Neural cell (in vitro differentiated cells): ENCODE measurements around the gene TATDN2. TPM values are rescaled to one million over a fixed set of nuclear protein-coding genes. Genes with fewer than 3 reads are reported as not detected.

Source experiments
- H2AFZ ChIP-seq: fragments of 200-600, 300-800 bp; sonication (generic), shearing (Covaris generic); 2 replicates; pipeline ENCODE4 v1.6.0; 2014; ENCODE audit warnings: low read depth, mild to moderate bottlenecking, antibody characterized with exemption, low read length, moderate library complexity
- H3F3A ChIP-seq: fragments of 200-600 bp; shearing (Covaris generic); 2 replicates; pipeline ENCODE4 v1.6.1; 2016; ENCODE audit warnings: mild to moderate bottlenecking, moderate library complexity, mixed read lengths, antibody characterized with exemption, low read length; ENCODE audit not compliant: insufficient read depth, poor library complexity, severe bottlenecking
- H3K27ac ChIP-seq: fragments of 200-600, 300-800 bp; sonication (generic), shearing (Covaris generic); 2 replicates; pipeline ENCODE4 v1.5.1; 2014; ENCODE audit warnings: mild to moderate bottlenecking, low read length, moderate library complexity
- H3K27me3 ChIP-seq: fragments of 300-800, 200-600 bp; sonication (generic), shearing (Covaris generic); 2 replicates; pipeline ENCODE4 v1.6.0; 2014; ENCODE audit warnings: mild to moderate bottlenecking, low read depth, low read length, moderate library complexity; ENCODE audit not compliant: insufficient read depth
- H3K36me3 ChIP-seq: fragments of 300-800, 200-600 bp; sonication (generic), shearing (Covaris generic); 2 replicates; pipeline ENCODE4 v1.5.1; 2014; ENCODE audit warnings: mild to moderate bottlenecking, antibody characterized with exemption, low read length, moderate library complexity; ENCODE audit not compliant: insufficient read depth
- H3K4me2 ChIP-seq: fragments of 300-800, 200-600 bp; sonication (generic), shearing (Covaris generic); 2 replicates; pipeline ENCODE4 v1.6.0; 2014; ENCODE audit warnings: mild to moderate bottlenecking, low read length
- H3K4me3 ChIP-seq: fragments of 300-800, 200-600 bp; sonication (generic), shearing (Covaris generic); 2 replicates; pipeline ENCODE4 v1.5.1; 2014; ENCODE audit warnings: mild to moderate bottlenecking, low read length, moderate library complexity
- H3K79me2 ChIP-seq: fragments of 200-600 bp; shearing (Covaris generic); replicated peaks from 2 replicates; pipeline ENCODE4 v1.6.0; 2014; ENCODE audit warnings: mild to moderate bottlenecking, low read length, moderate library complexity; ENCODE audit not compliant: insufficient read depth
- H3K9ac ChIP-seq: fragments of 300-800, 200-600 bp; sonication (generic), shearing (Covaris generic); 2 replicates; pipeline ENCODE4 v1.6.1; 2016; ENCODE audit warnings: mild to moderate bottlenecking, low read length, mixed read lengths
- H3K9me2 ChIP-seq: fragments of 200-600 bp; shearing (Covaris generic); 2 replicates; pipeline ENCODE4 v1.6.1; 2016; ENCODE audit warnings: mild to moderate bottlenecking, low read length, mixed read lengths; ENCODE audit not compliant: insufficient read depth
- H3K9me3 ChIP-seq: fragments of 200-600, 300-800 bp; sonication (generic), shearing (Covaris generic); 2 replicates; pipeline ENCODE4 v1.6.1; 2016; ENCODE audit warnings: mild to moderate bottlenecking, mixed run types, low read length, moderate library complexity, mixed read lengths
- H4K20me1 ChIP-seq: fragments of 200-600 bp; shearing (Covaris generic); 2 replicates; pipeline ENCODE4 v1.6.1; 2016; ENCODE audit warnings: mild to moderate bottlenecking, mixed run types; ENCODE audit not compliant: insufficient read depth
- EP300 ChIP-seq: fragments of 450-650 bp; conservative IDR thresholded peaks from 2 replicates; pipeline ENCODE4 v1.6.1; 2014; ENCODE audit warnings: antibody characterized with exemption, mild to moderate bottlenecking, moderate library complexity; ENCODE audit not compliant: poor library complexity, severe bottlenecking
- EZH2 ChIP-seq: fragments of 200-600, 300-800 bp; shearing (Covaris generic), sonication (generic); IDR thresholded peaks from 2 replicates; pipeline ENCODE4 v1.6.1; 2014; ENCODE audit warnings: antibody characterized with exemption, low read length, borderline replicate concordance, mild to moderate bottlenecking; ENCODE audit not compliant: insufficient read depth, poor library complexity, severe bottlenecking
- MXI1 ChIP-seq: fragments of 450-650 bp; conservative IDR thresholded peaks from 2 replicates; pipeline ENCODE4 v1.6.1; 2014; ENCODE audit warnings: antibody characterized with exemption, mild to moderate bottlenecking; ENCODE audit not compliant: poor library complexity, severe bottlenecking
- POLR2AphosphoS5 ChIP-seq: IDR thresholded peaks from 2 replicates; pipeline ENCODE4 v1.6.1; 2012
- RAD21 ChIP-seq: fragments of 450-650 bp; conservative IDR thresholded peaks from 2 replicates; pipeline ENCODE4 v1.6.1; 2014; ENCODE audit warnings: antibody characterized with exemption, mild to moderate bottlenecking, moderate library complexity
- TAF1 ChIP-seq: IDR thresholded peaks from 2 replicates; pipeline ENCODE4 v1.6.1; 2012; ENCODE audit warnings: low read depth
- polyA plus RNA-seq: library from polyadenylated mRNA; depleted of rRNA; stranded (reverse); fragments of >200 nt; gene quantifications from 2 replicates; pipeline ENCODE4 v1.2.3, GENCODE V29; 2014
- TF ChIP-seq, protein P1 (sequence below): fragments of 450-650 bp; IDR thresholded peaks from 2 replicates; pipeline ENCODE4 v1.5.1; 2014; ENCODE audit warnings: antibody characterized with exemption, mild to moderate bottlenecking, moderate library complexity; ENCODE audit not compliant: poor library complexity, severe bottlenecking
- TF ChIP-seq, protein P2 (sequence below): IDR thresholded peaks from 2 replicates; pipeline ENCODE4 v1.6.1; 2012; ENCODE audit warnings: borderline replicate concordance

Gene TATDN2
- polyA plus RNA-seq, 1 donor from 2014 or later: 22.1 TPM

DNA sequence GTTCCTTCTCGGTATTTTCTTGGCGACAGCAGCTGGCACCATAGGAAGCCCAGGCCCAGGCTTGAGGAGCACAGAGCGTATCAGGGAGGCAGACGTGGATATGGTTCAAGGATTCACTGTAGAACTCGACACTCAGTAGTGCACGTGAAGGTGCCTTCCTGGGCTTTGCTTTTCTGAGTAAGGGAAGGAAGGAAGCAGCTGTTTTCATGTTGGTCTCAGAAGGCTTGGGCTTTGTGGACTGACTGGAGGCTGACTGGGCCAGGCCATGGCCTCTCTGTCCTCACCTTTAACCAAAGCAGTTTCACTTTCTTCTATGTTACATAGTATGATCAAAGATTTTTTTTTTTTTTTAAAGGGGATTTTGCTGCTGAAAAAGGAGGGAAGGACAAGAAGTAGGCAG, 51.4 kb downstream of the TATDN2 start:
- no peaks in the 10 kb centered on the region for H3F3A ChIP-seq
- no peak overlapping the region for H3K4me3 ChIP-seq
- H3K27me3 ChIP-seq: no peaks in the 10 kb centered on the region
- H3K36me3 ChIP-seq: peaks cover 13% of the 10 kb centered on the region
- H4K20me1 ChIP-seq: no peaks in the 10 kb centered on the region
- no peak overlapping the region for H3K4me2 ChIP-seq
- no peak overlapping the region for H3K27ac ChIP-seq
- no peak overlapping the region for H2AFZ ChIP-seq
- no peaks in the 10 kb centered on the region for H3K9me2 ChIP-seq
- no peaks in the 10 kb centered on the region for H3K79me2 ChIP-seq
- TF ChIP-seq, protein P1, sequence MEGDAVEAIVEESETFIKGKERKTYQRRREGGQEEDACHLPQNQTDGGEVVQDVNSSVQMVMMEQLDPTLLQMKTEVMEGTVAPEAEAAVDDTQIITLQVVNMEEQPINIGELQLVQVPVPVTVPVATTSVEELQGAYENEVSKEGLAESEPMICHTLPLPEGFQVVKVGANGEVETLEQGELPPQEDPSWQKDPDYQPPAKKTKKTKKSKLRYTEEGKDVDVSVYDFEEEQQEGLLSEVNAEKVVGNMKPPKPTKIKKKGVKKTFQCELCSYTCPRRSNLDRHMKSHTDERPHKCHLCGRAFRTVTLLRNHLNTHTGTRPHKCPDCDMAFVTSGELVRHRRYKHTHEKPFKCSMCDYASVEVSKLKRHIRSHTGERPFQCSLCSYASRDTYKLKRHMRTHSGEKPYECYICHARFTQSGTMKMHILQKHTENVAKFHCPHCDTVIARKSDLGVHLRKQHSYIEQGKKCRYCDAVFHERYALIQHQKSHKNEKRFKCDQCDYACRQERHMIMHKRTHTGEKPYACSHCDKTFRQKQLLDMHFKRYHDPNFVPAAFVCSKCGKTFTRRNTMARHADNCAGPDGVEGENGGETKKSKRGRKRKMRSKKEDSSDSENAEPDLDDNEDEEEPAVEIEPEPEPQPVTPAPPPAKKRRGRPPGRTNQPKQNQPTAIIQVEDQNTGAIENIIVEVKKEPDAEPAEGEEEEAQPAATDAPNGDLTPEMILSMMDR: no peak
- TF ChIP-seq EP300 (no peak), RAD21 (no peak), TAF1 (no peak), MXI1 (no peak), POLR2AphosphoS5 (no peak)
- TF ChIP-seq, protein P2, sequence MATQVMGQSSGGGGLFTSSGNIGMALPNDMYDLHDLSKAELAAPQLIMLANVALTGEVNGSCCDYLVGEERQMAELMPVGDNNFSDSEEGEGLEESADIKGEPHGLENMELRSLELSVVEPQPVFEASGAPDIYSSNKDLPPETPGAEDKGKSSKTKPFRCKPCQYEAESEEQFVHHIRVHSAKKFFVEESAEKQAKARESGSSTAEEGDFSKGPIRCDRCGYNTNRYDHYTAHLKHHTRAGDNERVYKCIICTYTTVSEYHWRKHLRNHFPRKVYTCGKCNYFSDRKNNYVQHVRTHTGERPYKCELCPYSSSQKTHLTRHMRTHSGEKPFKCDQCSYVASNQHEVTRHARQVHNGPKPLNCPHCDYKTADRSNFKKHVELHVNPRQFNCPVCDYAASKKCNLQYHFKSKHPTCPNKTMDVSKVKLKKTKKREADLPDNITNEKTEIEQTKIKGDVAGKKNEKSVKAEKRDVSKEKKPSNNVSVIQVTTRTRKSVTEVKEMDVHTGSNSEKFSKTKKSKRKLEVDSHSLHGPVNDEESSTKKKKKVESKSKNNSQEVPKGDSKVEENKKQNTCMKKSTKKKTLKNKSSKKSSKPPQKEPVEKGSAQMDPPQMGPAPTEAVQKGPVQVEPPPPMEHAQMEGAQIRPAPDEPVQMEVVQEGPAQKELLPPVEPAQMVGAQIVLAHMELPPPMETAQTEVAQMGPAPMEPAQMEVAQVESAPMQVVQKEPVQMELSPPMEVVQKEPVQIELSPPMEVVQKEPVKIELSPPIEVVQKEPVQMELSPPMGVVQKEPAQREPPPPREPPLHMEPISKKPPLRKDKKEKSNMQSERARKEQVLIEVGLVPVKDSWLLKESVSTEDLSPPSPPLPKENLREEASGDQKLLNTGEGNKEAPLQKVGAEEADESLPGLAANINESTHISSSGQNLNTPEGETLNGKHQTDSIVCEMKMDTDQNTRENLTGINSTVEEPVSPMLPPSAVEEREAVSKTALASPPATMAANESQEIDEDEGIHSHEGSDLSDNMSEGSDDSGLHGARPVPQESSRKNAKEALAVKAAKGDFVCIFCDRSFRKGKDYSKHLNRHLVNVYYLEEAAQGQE: no peak
- no peak overlapping the region for H3K9ac ChIP-seq
- H3K9me3 ChIP-seq: no peaks in the 10 kb centered on the region

DNA sequence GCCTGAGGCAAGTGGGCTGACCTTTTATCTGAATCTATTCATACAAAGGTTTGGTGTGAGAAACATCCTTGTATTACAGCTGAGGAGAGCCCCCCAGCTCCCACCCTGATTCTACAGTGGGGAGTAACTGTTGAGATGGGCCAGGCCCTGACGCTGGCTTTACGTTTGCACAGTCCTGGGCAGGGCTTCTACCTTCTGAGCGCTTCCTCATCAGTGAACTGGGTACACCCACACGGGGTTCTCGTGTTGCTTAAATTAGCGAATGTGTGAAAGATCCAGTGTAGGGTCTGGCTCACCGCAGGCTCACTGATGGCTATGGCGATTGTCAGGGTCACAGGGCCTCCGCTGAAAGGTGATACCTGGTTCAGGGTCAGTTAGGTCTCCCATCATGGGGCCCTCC, 51.8 kb downstream of the TATDN2 start:
- no peaks in the 10 kb centered on the region for H3F3A ChIP-seq
- no peak overlapping the region for H3K9ac ChIP-seq
- TF ChIP-seq EZH2 (no peak), RAD21 (no peak), TAF1 (no peak), POLR2AphosphoS5 (no peak), MXI1 (no peak)
- TF ChIP-seq, protein P1: no peak
- TF ChIP-seq, protein P2: no peak
- peaks cover 13% of the 10 kb centered on the region for H3K36me3 ChIP-seq
- H3K4me2 ChIP-seq: no peak overlapping the region
- H3K4me3 ChIP-seq: no peak overlapping the region
- no peaks in the 10 kb centered on the region for H4K20me1 ChIP-seq
- H3K79me2 ChIP-seq: no peaks in the 10 kb centered on the region
- no peaks in the 10 kb centered on the region for H3K27me3 ChIP-seq
- no peak overlapping the region for H3K27ac ChIP-seq
- no peaks in the 10 kb centered on the region for H3K9me2 ChIP-seq
- no peaks in the 10 kb centered on the region for H3K9me3 ChIP-seq
- H2AFZ ChIP-seq: no peak overlapping the region
